ENCODE data around the gene NUDCD3.

- TF ChIP-seq SNAI2 (CRISPR knock-in tag; IDR thresholded peaks at IDR 0.05), result no peak
- TF ChIP-seq ZFP30 (CRISPR knock-in tag; IDR thresholded peaks at IDR 0.05), result no peak
- TF ChIP-seq ISL1 (CRISPR knock-in tag; IDR thresholded peaks at IDR 0.05), result no peak
- TF ChIP-seq BACH2 (CRISPR knock-in tag; IDR thresholded peaks at IDR 0.05; ENCODE audit: borderline replicate concordance), result no peak
Measured at GRCh38 chr7:44393238-44394111, 97.0 kb downstream of the NUDCD3 start.

Measured in SK-N-SH treated with all-trans-retinoic acid at 6 μM for 48 hours (cell line).